PC-9 (cell line): ENCODE measurements around the gene IGLL5.

Experiments used
- EZH2 ChIP-seq: fragments of 200-600 bp; sonication (generic); IDR thresholded peaks from 2 replicates; pipeline ENCODE4 v1.8.0; 2017; ENCODE audit warnings: antibody characterized with exemption, low read depth
- TF ChIP-seq, protein P1 (sequence below): fragments of 200-600 bp; sonication (generic); conservative IDR thresholded peaks from 2 replicates; pipeline ENCODE4 v1.6.1; 2017; ENCODE audit warnings: mixed run types, antibody characterized with exemption, mild to moderate bottlenecking, moderate library complexity

DNA sequence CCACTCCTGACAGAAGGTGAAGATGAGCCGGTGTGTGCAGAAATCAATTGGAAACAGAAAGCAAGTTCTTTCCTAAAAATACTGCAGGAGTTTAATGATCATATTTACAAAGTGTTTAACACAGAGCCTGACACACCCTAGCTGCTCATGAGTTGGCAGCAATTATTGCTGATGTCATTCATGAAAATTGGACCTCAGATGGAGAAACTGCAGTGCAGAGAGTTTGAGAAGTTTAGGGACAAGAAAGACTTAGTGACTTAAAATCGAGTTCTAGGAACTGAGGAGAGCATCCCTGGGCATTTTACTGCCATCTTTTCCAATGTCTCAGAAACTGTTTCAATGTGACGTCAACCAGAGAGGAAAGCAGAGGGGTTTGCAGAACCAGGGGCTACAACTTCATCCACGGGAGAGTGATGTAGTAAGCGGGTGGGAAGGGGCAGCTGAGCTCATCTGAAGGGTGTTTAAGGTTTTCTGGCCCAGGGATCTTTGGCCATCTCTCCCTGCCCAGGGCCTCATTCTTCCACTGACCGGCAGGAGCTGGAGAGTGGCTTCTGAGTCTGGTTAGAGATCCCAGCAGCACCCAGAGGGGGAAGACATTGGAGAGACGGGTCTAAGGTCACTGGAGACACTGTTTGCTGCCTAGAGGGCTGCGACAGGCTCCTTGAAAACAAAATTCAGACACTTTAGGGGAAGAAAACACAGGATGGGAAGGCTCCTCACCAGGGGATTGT, 21.1 kb upstream of the IGLL5 start:
- TF ChIP-seq, protein P1, sequence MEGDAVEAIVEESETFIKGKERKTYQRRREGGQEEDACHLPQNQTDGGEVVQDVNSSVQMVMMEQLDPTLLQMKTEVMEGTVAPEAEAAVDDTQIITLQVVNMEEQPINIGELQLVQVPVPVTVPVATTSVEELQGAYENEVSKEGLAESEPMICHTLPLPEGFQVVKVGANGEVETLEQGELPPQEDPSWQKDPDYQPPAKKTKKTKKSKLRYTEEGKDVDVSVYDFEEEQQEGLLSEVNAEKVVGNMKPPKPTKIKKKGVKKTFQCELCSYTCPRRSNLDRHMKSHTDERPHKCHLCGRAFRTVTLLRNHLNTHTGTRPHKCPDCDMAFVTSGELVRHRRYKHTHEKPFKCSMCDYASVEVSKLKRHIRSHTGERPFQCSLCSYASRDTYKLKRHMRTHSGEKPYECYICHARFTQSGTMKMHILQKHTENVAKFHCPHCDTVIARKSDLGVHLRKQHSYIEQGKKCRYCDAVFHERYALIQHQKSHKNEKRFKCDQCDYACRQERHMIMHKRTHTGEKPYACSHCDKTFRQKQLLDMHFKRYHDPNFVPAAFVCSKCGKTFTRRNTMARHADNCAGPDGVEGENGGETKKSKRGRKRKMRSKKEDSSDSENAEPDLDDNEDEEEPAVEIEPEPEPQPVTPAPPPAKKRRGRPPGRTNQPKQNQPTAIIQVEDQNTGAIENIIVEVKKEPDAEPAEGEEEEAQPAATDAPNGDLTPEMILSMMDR: no peak
- no peak for TF ChIP-seq EZH2
